Activated naive CD8-positive, alpha-beta T cell treated with anti-CD3 and anti-CD28 coated beads, Interleukin-2, amount 50 U/mL, for 16 hours (primary cell): ENCODE data around the gene CCDC146.

Experiments used
- DNase-seq: peaks from one replicate; pipeline ENCODE4 v3.0.0-alpha.2; 2020; ENCODE audit warnings: low read depth, low spot score

CCDC146 gene

DNA sequence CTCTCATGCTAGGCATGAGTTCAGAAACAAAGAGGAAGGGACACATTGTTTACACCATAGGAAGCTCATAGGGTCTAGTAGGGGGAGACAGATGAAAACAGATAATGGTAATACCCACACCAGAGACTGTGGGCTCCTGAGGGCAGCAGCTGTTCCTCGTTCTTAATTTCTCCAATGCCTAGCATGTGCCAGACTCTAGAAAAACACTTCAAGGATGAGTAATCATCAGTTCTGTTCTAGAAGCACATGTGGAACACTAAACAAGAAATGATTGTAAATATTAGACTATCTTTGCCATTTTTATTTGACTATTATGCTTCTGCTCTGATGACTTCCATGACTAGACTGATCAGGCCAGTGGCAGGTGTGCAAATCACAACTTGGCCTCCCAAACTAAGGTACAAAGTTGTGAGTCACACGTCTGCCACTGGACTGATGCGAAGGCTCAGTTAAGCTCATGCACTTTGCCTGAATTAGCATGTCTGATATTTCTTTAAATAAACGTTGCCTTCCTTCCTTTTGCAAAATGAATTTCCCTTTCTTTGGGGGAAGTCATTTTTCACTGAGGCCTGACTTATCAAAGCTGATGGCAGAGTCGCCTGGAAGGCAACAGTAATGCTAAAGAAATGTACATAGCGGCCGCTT, 166.4 kb downstream of the CCDC146 start:
- DNase-seq = no peak

DNA sequence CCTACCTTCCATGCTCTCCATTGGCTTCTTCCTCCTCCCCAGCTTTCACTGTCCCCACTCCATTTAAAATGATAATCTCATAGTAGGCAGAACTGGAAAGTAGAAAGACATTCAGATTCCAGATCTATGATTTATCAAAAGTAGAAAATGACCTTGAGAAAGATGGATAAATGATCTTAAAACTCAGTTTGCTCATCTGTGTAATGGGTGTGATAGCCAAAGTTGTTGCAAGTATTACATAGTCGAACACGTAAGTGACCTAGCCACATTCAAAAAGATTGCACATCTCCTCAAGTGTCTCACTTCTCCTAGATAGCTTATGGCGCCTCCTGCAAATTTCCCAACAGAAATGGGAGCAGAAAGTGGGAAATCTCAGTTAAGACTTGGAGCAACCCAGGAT, 167.0 kb downstream of the CCDC146 start:
- no peak for DNase-seq

DNA sequence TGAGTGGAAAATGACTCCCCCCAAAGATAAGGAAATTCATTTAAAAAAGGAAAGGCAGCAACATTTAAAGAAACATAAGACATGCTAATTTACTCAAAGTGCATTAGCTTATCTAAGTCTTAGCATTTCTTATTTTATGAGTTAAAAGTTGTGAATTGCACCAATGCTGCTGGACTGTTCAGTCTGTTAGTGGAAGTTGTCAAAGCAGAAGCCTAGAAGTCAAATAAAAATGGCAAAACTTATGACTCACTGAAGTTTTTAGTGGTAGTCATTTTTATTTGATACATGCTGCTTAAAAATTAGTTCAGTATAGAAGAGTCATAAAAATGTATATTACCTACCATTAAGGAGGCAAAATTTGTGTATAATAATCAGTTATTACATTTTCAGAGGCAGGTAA, 168.0 kb downstream of the CCDC146 start:
- no peak for DNase-seq

DNA sequence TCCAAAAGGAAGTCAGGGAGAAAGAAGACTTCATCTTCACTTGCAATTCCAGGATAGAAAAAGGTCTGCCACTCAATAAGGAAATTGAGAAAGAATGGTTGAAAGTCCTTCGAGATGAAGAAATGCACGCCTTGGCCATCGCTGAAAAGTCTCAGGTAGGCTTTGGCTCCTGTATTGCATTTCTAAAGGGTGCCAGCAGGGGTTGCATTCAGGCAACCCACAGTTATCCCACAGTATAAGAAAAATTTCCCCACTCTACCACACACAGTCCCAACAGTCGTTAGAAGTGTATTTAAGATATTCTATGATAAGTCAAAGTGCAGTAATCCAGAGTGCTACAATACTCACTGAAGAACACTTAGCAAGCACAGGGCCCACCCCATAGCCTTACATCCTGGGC, 170.6 kb downstream of the CCDC146 start:
- DNase-seq = no peak

DNA sequence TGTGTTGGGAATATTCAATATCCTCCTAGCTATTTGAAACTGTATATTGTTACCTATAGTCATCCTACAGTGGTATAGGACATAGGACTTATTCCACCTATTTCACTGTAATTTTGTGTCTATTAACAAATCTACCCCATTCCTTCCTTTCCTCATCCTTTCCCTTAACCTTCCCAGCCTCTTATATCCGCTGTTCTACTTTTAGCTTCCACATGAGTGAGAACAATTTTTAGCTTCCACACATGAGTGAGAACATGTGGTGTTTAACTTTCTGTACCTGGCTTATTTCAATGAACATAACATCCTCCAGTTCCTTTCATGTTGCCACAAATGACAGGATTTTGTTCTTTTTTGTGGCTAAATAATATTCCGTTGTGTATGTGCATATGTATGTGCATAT, 173.1 kb downstream of the CCDC146 start:
- no peak for DNase-seq

DNA sequence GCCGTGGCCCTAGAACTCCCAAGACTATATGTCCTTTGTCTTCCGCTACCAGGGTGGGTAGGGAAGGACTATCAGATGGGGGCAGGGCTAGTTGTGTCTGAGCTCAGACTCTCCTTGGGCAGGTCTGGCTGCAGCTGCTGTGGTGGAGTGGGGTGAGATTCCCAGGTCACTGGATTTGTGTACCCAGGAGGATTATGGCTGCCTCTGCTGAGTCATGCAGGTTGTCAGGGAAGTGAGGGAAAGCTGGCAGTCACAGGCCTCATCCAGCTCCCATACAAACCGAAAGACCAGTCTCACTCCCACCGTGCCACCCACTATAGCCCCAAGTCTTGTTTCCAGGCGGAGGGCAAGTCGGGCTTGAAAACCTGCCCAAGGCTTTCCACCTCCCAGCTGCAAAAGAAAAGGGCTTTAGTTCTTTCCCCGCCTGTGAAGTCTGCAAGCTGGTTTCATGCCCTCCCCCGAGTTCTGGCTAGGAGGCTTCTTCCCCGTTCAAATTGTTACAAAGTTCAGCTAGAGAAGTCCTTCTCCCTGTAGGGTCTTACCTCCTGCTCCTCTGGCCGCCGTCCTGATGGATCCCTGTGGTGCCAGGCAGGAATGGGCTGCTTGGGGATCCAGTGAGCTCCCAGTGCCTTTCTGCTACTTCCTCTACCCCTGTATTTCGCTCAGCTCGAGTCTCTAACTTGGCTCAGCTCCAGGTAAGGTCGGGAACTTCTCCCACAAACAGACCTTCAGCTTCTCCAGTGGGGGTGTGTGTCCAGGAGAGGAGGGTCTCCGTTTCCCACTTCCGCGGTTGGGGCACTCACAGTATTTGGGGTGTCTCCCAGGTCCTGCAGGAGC, 184.0 kb downstream of the CCDC146 start:
- DNase-seq = no peak

DNA sequence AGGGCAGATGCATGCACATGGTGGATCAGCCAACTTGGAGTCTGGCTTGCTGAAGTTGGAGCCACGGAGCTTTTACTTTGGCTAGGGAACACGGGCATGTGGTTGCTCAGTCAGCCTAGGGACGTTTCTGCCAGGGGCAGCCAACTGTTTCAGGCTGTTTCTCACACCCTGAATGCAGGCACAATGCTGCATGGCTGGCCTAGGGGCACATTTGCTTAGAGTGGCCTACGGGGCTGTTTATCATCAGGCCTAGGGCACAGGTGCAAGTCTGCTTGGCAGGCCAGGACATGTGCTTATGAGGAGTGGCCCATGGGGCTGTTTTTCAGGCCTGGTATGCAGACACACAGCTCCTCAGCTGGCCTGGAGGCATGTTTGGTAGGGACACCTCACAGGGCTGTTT, 186.4 kb downstream of the CCDC146 start:
- DNase-seq = no peak

DNA sequence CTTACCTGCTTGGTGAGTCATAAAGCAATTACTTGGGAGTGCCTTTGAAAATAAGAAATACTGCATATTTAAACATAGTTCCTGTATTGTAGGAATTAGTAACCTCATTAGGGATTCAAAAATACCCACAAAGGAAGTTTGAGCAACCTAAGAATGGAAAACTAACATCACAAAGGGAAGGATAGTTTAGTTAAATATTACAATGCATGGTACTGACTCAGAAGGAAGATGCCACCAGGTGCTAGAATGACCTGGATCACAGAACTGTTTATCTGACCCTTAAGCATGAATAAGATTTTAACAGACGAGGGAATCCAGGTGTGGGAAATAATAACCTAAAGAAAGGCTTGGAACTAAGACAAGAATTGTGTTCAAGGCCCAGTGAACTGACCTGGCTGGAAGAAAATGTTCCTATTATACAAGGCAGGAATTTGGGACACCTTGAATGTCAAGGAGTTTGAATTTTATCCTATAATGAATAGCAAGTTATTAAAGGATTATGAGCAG, 187.4 kb downstream of the CCDC146 start:
- no peak for DNase-seq

DNA sequence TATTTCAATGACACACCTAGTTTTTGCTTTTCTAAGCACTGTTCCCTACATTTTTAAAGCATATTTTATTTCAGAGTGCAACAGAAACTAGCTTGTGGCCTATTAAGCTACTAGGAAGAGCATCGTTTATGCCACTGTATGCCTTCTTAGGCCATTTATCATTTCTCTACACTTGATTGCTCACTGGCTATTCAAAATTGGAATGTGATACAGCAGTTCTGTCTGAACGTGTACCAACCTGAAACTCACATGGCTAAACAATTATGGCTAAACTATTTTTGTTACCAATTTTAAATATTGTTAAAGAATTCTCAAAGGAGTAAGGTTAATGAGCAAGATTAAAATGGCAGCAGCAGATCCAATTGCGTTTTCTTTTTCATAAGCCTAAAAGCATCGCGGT, 188.6 kb downstream of the CCDC146 start:
- DNase-seq = no peak

DNA sequence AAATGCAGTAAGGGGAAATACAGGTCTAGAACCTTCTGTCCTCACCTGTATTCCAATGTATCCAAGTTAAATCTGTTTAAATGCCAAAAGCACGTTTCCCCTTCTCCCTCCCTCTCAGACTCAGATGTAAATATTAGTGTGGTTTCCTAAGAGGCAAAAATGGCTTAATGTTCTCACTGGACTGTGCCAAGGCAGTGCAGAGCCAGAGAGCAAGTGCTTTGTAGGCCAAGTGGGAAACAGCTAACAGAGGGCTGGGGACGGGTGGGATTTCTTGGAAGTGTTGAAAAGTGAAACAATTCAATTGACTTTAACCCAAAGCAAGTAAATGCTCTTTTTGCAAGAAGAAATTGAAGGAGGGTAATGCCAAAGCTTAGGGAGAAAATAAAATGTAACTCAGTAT, 190.7 kb downstream of the CCDC146 start:
- DNase-seq = no peak

DNA sequence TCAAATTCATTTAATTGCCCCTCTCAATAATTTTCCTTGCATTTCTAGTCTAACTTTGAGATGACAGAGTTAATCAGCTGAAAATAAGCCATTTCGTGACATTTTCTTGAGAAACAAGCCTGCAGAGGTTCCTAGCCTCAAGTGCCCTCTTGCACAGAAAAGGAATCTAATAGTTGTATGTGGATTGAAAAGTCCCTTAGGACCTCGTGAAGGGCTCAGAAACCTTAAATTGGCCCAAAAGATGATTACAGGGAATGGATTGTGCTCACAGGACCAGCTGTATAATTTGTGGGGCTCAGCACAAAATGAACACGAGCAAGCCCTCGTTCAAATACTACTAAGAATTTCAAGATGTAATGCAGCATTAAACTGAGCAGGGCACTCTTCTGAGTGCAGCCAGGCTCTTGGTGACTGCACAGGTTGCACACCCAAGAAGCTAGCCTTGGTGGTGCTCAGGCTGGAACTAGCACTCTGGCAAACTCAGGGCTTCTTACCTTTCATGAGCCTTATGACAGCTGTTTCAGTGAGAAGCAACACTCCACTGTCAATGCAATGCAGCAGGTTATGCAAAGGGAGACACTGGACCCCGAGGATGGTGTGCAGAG, 191.6 kb downstream of the CCDC146 start:
- no peak for DNase-seq

DNA sequence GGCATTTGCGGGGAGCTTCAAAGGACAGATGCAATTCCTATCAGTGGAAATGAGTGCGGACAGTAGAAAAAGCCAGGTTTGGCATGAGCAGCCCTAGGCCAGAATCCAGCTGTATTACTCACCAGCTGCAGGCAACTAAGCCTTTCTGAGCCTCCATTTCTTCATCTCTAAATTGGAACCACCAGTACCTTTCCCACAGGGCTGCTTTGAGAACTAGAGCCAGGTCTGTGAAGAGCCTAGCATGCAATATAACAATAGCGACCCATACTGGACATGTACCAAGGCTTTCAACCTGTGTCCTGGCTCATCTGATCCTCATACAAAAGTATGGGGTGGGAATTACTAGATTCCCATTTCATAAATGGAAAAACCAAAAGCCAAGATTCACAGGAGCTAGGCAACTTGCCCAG, 192.8 kb downstream of the CCDC146 start:
- DNase-seq = no peak

DNA sequence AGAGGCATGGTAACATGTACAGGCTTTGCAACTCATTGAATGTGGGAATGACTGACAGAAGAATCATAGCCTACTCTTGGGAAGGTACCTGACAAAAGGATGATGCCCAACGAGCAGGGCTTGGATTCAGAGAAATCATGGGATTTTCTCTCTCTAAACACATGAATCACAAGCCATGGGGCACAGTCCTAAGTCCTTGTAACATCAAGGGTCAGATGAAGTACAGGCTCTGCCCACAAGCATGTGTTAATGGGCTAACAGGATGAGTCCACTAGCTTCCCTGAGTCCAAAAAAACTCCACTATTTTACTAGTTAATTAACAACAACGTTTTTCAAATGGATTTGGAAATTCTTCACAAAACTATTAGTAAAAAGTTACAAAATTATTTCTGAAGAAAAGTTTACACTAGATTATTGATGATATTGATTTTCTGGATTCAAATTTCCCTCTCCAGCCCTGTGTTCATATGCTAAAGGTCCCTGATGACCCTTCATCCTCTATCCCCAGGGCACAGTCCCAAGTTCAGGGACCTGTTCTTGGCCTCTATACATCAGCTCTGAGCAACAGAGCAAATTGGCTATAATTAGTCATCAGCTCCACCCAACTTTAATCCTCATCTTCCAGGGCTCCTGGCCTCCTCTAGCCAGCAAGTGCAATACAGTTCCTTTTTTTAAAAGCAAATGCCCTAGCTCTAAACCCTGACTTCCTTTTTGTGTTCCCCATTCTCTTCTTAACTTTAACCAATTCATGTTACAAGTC, 194.0 kb downstream of the CCDC146 start:
- no peak for DNase-seq

DNA sequence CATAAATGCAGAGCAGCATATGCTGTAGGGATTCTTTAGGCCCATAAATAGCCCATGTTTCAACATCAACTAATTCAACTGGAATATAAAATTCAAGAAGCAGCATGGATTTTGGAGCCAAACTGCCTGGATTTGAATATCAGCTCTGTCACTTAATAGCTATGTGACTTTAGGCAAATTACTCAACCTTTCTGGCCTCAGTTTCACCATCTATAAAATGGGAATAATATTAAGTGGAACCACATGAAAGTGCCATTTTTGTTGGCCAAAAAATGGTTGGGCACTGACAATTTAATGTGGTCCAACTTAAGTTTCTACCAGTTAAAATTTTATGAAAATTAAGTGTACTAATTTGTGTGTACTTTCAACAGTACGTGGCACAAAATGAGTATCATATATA, 195.6 kb downstream of the CCDC146 start:
- DNase-seq = no peak

DNA sequence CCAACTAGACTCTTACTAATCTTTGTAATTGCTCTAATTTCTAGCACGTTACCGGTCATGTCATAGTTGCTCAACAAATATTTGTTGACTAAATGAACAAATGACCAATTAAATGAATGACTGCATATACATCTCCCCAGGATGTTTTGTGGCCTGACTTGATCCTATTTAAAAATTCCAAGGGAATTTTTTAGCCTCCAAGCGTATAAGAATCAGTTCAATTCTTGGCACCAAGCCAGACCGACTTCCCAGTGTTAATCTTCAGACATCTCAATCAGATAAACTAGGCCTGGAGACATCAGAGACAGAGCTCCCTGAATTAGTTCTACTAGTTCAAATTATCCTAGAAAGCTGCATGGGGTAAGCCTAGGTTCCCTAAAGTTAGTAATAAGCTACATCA, 197.7 kb downstream of the CCDC146 start:
- DNase-seq = no peak

DNA sequence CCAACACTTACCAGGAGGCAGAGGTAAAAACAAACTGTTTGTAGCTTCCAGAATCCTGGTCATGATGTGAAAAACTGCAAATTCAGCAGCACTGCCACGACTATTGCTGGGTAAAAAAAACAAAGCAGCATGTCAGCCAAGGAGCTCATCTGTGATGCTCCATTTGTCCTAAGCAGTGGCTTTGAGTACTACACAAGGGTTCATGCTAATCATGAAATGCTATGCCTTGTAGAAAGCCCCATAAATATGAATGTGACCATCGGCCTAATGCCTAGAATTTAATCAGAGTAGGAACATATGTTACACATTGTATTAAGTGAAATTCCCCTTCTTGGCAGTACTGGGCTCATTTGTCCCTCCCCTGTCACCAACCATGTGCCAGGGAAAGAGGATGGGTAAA, 198.3 kb downstream of the CCDC146 start:
- no peak for DNase-seq

DNA sequence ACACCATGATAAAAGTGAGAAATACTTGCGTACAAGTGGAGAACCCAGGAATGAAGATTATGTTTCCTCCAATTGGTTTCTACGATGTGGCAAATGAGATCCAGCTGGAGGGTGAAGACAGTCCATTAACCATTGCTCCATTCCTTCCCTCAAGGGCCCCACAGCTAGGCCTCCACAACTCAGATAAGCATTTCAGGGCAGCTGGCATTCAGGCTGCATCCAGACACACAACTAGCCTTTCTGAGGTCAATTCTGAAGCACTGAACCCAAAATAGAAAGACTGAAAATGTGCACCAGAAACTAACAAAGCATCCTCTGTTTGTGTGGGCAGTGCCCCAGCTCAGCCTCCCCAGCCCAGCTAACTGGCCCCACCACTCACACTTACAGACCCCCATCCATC, 198.9 kb downstream of the CCDC146 start:
- no peak for DNase-seq

DNA sequence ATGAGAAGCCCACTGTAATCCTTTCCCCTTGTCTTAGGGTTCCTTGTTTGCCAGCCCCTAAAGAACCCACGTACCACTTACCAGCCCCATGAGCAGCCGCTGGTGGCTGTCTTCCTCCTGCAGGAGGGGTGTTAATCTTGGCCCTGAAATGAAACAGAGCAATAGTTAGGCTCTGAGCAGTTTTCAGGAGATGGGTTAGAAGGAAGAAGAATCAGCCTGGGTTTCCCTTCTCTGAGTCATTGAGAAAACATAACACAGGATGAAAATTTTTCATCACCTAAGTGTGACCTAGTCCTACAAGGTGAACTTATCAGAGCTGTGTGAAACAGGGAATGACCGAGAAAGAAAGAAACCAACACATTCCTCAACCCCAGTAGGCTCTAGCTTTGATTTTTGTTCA, 203.7 kb downstream of the CCDC146 start:
- no peak for DNase-seq

DNA sequence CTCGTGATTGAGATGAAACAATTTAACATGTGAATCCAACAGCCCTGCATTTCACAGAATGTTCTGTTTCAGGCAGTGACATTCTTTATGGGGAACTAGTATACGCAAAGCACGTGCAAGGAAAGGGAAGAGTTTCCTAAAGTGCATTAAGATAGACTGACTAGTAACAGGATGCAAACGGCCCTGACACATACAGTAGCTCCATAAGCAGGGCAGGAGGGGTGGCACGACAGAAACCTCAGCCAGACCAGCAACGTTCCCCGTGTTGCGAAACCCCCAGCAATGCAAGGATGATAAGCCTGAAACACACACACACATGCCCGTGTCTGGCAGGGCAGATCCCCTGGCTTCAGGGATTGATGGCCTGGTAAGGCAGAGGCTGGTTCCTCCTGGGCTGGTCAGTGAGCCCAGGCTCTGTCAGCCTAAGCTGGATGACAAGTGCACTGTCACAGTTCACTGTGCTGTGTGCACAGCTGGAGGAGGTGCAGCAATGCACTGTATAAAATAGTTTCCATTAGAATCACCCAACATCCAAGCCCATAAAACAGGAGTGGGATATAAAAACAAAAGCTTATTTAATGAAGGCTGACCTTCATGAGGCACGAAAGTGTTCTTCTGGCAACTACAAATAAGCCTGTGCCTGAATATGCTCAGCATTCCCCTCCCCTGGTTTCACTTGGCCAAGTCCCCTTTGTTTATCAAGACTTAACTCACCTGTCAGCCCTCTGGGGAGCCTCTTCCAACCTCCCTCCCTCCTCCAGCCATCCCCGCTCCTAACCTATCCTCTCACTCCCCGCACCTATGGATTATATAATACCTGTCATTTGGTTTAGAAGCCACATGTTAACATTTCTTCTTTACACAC, 204.9 kb downstream of the CCDC146 start:
- no peak for DNase-seq

DNA sequence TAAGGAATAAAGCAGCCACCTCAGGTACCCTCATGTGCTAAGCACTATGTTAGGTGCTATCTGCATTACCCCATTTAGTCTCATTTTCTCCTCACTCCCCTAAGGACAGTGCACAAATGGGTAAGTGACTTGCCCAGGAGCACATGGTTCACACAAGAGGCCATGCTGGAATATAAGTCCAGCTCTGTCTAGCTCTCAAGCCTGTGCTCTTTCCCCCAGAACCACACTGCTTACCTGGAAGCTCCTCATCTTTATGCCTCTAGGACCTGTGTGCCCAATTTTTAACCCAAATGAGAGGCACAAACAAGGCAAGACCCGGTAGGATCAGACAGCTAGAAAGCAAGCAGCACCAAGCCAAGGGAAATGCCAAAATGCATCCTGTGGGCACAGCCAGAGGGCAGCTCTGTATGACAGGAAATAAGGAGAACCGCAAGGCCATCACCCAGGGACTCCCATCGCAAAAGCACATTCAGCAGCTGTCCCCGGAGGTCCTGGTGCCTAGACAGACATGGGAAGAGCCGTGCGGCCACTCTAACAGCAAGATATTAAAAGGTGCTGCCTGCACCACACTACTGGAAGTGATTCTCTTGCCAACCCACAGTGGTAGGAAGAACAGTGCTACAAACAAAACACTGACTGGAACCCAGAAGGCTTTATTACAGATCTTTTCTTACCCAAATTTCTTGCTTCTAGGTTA, 205.7 kb downstream of the CCDC146 start:
- no peak for DNase-seq
